ENCODE measurements around the gene EMP3. TPM values are rescaled to one million over a fixed set of nuclear protein-coding genes. Genes with fewer than 3 reads are reported as not detected.

EMP3 gene
- total RNA-seq, 2 experiments from 2014 or later: 21.1 to 33.8 TPM

- no peak for TF ChIP-seq EZH2phosphoT487 (IDR thresholded peaks at IDR 0.05; ENCODE audit: borderline replicate concordance, low read depth, low read length)
- TF ChIP-seq, protein P1, sequence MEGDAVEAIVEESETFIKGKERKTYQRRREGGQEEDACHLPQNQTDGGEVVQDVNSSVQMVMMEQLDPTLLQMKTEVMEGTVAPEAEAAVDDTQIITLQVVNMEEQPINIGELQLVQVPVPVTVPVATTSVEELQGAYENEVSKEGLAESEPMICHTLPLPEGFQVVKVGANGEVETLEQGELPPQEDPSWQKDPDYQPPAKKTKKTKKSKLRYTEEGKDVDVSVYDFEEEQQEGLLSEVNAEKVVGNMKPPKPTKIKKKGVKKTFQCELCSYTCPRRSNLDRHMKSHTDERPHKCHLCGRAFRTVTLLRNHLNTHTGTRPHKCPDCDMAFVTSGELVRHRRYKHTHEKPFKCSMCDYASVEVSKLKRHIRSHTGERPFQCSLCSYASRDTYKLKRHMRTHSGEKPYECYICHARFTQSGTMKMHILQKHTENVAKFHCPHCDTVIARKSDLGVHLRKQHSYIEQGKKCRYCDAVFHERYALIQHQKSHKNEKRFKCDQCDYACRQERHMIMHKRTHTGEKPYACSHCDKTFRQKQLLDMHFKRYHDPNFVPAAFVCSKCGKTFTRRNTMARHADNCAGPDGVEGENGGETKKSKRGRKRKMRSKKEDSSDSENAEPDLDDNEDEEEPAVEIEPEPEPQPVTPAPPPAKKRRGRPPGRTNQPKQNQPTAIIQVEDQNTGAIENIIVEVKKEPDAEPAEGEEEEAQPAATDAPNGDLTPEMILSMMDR (conservative IDR thresholded peaks at IDR 0.05; ENCODE audit: low read length): 0 out of 2 replicates have a peak, but pooled peaks have one; percentile 17
- CTCF ChIA-PET (ENCODE audit: unreplicated experiment): no interaction called here
Measured at GRCh38 chr19:48362716-48363499, 37.6 kb downstream of the EMP3 start.

DNA sequence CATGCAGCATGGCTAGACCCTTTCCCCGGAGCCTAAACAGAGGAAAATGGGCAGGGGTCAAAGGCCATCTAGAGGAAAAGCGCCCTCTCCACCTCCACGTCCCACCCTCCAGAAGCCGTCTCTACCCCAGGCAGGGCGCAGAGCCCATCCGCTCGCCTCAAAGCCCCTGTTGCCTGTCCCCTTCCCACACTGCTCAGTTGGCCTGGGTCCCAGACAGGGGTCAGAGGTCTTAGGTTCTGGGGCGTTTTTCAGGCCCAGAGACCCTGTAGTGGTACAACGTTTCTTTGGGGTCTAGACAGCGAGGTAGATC lies 38.1 kb downstream of the EMP3 start:
- TSS peak; percentile 88 for BruUV-seq (replicated peaks)
- Histone ChIP-seq H3K36me3 (ENCODE audit: insufficient read depth, low read length) (peaks cover 5% of the 10 kb centered on the region; the same call in 1 of the 2 replicates), H3K4me1 (ENCODE audit: insufficient read depth, low read length, poor library complexity, severe bottlenecking) (peaks cover 16% of the 10 kb centered on the region), H3K4me3 (ENCODE audit: low read depth, low read length, poor library complexity, severe bottlenecking) (peak overlapping the region; percentile 81), H4K20me1 (ENCODE audit: insufficient read depth, low read length) (no peaks in the 10 kb centered on the region), H2AFZ (ENCODE audit: low read length) (peak overlapping the region; percentile 76), H3K9me2 (ENCODE audit: insufficient read depth, low read length) (no peaks in the 10 kb centered on the region), H3K9me3 (ENCODE audit: low read length) (no peaks in the 10 kb centered on the region), H3K27ac (ENCODE audit: low read depth, low read length, poor library complexity, severe bottlenecking) (peak overlapping the region; percentile 82), H3K4me2 (ENCODE audit: low read length) (peak overlapping the region; percentile 90), H3K79me2 (ENCODE audit: insufficient read depth, low read depth, low read length) (0 out of 2 replicates have a peak, but pooled peaks cover 3% of the 10 kb centered on the region)
- CTCF ChIA-PET (ENCODE audit: unreplicated experiment): interaction anchor here (0.6 to 0.8 kb wide), 2 partner anchors 9 to 168 kb away, joined by 4 to 6 read pairs; no protein-coding TSS in a partner anchor
- TF ChIP-seq, protein P1 (conservative IDR thresholded peaks at IDR 0.05; ENCODE audit: low read length): 0 out of 2 replicates have a peak, but pooled peaks have one; percentile 2
- TF ChIP-seq EZH2phosphoT487 (IDR thresholded peaks at IDR 0.05; ENCODE audit: borderline replicate concordance, low read depth, low read length): no peak
- intact Hi-C loops (cut with micrococcal nuclease; ENCODE audit: unreplicated experiment): no loop called here
- POLR2A ChIA-PET: interaction anchor here (0.5 to 2.4 kb wide), 6 partner anchors 31 to 218 kb away, joined by 3 to 16 read pairs (median 4); no protein-coding TSS in a partner anchor
- no peak for DNase-seq (ENCODE audit: low spot score)

More at GRCh38 chr19:48362716-48363499, 37.6 kb downstream of the EMP3 start:
- Histone ChIP-seq H3K9me2 (ENCODE audit: insufficient read depth, low read length) (no peaks in the 10 kb centered on the region), H3K79me2 (ENCODE audit: insufficient read depth, low read depth, low read length) (0 out of 2 replicates have a peak, but pooled peaks cover 3% of the 10 kb centered on the region), H3K9me3 (ENCODE audit: low read length) (no peaks in the 10 kb centered on the region), H2AFZ (ENCODE audit: low read length) (peak overlapping the region; percentile 76), H3K4me3 (ENCODE audit: low read depth, low read length, poor library complexity, severe bottlenecking) (peak overlapping the region; percentile 81), H3K36me3 (ENCODE audit: insufficient read depth, low read length) (peaks cover 5% of the 10 kb centered on the region; the same call in 1 of the 2 replicates), H3K27ac (ENCODE audit: low read depth, low read length, poor library complexity, severe bottlenecking) (peak overlapping the region; percentile 82), H3K4me2 (ENCODE audit: low read length) (peak overlapping the region; percentile 90), H4K20me1 (ENCODE audit: insufficient read depth, low read length) (no peaks in the 10 kb centered on the region), H3K4me1 (ENCODE audit: insufficient read depth, low read length, poor library complexity, severe bottlenecking) (peaks cover 16% of the 10 kb centered on the region)
- BruUV-seq (replicated peaks): no TSS peak
- peak; percentile 94 for DNase-seq (ENCODE audit: low spot score)
- intact Hi-C loops (cut with micrococcal nuclease; ENCODE audit: unreplicated experiment): no loop called here
- POLR2A ChIA-PET: interaction anchor here (0.5 to 2.4 kb wide), 5 partner anchors 30 to 218 kb away, joined by 3 to 16 read pairs (median 4); no protein-coding TSS in a partner anchor
